RCC 7860 (cell line): ENCODE results near the gene GXYLT2.

Experiments used
- DNase-seq: peaks from one replicate; pipeline ENCODE4 v3.0.0-alpha.2; 2015; ENCODE audit warnings: low spot score
- FAIRE-seq: peaks from 2 replicates; lab custom pipeline; 2012; peaks lifted over from hg19 to GRCh38; lab: Jason Lieb, UNC

GXYLT2 gene

GRCh38 chr3:72887705-72888545 is at the start of gene GXYLT2:
Gene GXYLT2, plus strand, starts transcription at chr3:72888046. Its CDS starts 188 bp downstream, at chr3:72888234.
- FAIRE-seq = no peak
- DNase-seq = peak; percentile 65

- no peak for FAIRE-seq
Observed at GRCh38 chr3:72839057-72839456, 48.8 kb upstream of the GXYLT2 start.

GRCh38 chr3:72844436-72844993 is 43.3 kb upstream of the GXYLT2 start:
- peak; percentile 77 for FAIRE-seq
- no peak for DNase-seq

More at GRCh38 chr3:72839057-72839456, 48.8 kb upstream of the GXYLT2 start:
- DNase-seq = no peak

- no peak for DNase-seq
- no peak for FAIRE-seq
Observed at GRCh38 chr3:72846166-72846565, 41.7 kb upstream of the GXYLT2 start.

GRCh38 chr3:72847282-72847681 is 40.6 kb upstream of the GXYLT2 start:
- DNase-seq (no peak), FAIRE-seq (no peak)

- FAIRE-seq = peak; percentile 78
Observed at GRCh38 chr3:72847751-72848702, 39.8 kb upstream of the GXYLT2 start, which contains the start of gene SHQ1. Gene SHQ1, minus strand, starts transcription at chr3:72848445. Its CDS starts 105 bp downstream, at chr3:72848340.

GRCh38 chr3:72848703-72849081 is 39.2 kb upstream of the GXYLT2 start:
- peak; percentile 22 for DNase-seq
- no peak for FAIRE-seq

More at GRCh38 chr3:72847751-72848702, 39.8 kb upstream of the GXYLT2 start, which contains the start of gene SHQ1:
- peak; percentile 79 for DNase-seq

GRCh38 chr3:72855001-72855400 is 32.8 kb upstream of the GXYLT2 start:
- DNase-seq = no peak

GRCh38 chr3:72860053-72860452 is 27.8 kb upstream of the GXYLT2 start:
- DNase-seq = no peak

More at GRCh38 chr3:72855001-72855400, 32.8 kb upstream of the GXYLT2 start:
- no peak for FAIRE-seq

GRCh38 chr3:72860846-72861245 is 27.0 kb upstream of the GXYLT2 start:
- DNase-seq (no peak), FAIRE-seq (no peak)

More at GRCh38 chr3:72860053-72860452, 27.8 kb upstream of the GXYLT2 start:
- FAIRE-seq = no peak

GRCh38 chr3:72862314-72863090 is 25.3 kb upstream of the GXYLT2 start:
- no peak for DNase-seq

GRCh38 chr3:72872183-72872582 is 15.7 kb upstream of the GXYLT2 start:
- DNase-seq (no peak), FAIRE-seq (no peak)

More at GRCh38 chr3:72862314-72863090, 25.3 kb upstream of the GXYLT2 start:
- FAIRE-seq = no peak

- FAIRE-seq (no peak), DNase-seq (no peak)
Observed at GRCh38 chr3:72887343-72887704, 522 bp upstream of the GXYLT2 start.

- DNase-seq = no peak
- FAIRE-seq = no peak
Observed at GRCh38 chr3:72888546-72889309, 882 bp downstream of the GXYLT2 start.

GRCh38 chr3:72889310-72890165 is 1.7 kb downstream of the GXYLT2 start:
- FAIRE-seq = no peak
- no peak for DNase-seq

GRCh38 chr3:72890166-72890925 is 2.5 kb downstream of the GXYLT2 start:
- FAIRE-seq = no peak
- DNase-seq = no peak

- DNase-seq (peak; percentile 89), FAIRE-seq (peak; percentile 96)
Observed at GRCh38 chr3:72891053-72891855, 3.4 kb downstream of the GXYLT2 start.
